GM21528 (cell line): ENCODE measurements around the gene VGLL2.

Source experiments
- ATAC-seq: cut with Tn5 transposase; IDR thresholded peaks from one replicate; pipeline ENCODE4 v1.9.1; 2021; ENCODE audit warnings: mild to moderate bottlenecking, moderate library complexity; ENCODE audit not compliant: unreplicated experiment, low FRiP score

The VGLL2 gene

GRCh38 chr6:117268924-117269323 lies 3.6 kb downstream of the VGLL2 start:
- no peak for ATAC-seq

DNA sequence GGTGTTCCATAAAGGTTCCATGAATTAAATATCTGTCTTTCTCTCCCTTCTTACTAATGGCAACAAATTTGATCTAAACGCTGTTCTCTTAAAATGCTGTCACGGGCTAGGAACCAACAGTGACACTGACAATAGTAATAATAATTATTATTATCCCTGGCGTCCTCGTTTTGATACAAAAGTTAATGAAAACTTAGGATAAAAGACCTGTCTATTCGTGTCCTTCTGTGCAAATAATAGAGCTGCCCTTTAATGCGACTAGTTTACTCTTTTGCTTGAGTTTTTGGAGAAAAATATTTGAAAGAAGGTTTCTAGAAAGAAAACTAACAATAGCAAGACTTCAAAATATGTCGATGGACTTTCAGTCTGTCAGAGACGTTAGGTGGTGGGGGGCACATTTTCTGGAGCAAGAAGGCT lies 4.3 kb downstream of the VGLL2 start:
- ATAC-seq, result no peak

DNA sequence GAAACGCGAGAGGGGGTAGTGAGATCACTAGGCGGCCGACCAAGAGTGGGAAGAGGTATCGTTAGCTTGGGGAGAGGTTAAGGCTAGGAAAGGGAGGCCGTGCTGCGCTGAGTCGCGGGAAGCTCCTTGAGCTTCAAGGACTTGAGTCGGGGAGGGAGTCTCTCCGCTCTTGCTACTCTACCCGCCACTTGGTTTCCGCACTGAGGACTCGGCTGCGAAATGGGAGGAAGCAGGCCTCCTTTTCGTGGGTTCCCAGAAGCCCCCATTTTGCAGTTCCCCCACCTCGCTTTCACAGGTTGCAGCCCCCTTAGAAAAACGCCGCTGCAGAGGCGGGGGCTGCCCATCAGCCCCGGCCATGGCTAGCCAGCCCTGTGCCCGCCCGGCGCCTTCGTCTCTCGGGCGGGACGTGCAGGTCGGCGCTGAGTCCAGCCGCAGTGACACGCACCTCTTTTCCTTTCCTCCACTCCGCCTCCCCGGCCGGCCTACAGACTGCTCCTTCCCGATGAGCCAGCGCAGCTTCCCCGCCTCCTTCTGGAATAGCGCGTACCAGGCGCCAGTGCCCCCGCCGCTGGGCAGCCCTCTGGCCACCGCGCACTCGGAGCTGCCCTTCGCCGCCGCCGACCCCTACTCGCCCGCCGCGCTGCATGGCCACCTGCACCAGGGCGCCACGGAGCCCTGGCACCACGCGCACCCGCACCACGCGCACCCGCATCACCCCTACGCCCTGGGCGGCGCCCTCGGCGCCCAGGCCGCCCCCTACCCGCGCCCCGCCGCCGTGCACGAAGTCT lies 4.9 kb downstream of the VGLL2 start:
- ATAC-seq, result no peak

DNA sequence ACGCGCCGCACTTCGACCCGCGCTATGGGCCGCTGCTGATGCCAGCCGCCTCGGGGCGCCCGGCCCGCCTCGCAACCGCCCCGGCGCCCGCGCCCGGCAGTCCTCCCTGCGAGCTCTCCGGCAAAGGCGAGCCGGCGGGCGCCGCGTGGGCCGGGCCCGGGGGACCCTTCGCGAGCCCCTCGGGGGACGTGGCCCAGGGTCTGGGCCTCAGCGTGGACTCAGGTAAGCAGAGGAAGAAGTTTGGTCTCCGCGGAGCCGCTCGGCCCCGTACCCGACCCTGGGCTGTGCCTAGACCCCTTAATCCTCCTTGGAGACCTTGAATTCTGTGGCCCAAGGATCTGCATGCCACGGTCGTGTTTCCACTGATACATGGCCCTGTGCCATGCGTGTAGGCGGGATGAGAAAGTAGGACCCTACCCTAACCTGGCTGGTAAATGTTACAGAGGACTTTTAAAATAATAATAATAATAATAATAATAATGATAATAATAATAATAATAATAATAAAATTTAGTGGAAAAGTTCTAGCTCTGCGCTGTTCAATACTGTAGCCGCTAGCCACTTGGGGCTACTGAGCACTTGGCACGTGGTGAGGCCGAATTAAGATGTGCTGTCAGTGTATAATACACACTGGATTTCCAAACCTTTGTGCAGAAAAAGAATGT lies 5.6 kb downstream of the VGLL2 start:
- no peak for ATAC-seq

DNA sequence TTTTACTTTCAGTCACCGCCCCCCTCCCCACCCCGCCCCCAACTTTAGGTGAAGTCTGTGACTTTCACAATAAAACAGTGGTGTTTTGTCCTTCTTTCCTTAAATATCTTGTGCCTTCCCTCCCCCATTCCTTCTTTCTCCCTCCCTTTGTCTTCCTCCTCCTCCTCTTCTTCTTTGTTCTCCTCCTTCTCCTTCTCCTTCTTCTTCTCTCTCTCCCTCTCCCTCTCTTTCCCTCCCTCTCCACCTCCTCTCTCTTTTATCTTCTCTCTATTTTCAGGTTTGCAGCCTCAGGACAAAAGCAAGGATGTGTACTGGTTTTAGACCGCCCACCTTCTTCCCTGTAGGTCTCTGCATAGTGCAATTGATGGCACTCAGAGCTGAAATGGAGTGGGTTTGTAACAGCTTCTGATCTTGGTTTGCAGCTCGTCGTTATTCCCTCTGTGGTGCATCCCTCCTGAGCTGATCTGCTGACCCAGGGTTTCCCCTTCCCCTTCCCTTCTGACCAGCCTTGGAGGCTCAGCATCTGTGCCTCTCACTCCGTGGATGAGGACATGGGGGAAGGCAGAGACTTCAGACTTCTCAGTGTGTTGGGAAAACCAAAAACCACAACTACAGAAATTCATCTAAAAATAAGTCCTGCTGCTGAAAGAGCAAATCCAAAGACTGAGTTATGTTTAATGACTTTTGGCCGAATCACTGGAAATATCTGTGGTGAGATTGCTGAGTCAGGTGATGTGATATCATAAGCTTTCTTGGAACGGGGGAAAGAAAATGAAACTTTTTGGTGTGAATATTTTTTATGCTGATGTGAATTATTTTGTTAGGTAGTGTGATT lies 6.9 kb downstream of the VGLL2 start:
- no peak for ATAC-seq

- no peak for ATAC-seq
Measured at GRCh38 chr6:117272891-117273290, 7.5 kb downstream of the VGLL2 start.

DNA sequence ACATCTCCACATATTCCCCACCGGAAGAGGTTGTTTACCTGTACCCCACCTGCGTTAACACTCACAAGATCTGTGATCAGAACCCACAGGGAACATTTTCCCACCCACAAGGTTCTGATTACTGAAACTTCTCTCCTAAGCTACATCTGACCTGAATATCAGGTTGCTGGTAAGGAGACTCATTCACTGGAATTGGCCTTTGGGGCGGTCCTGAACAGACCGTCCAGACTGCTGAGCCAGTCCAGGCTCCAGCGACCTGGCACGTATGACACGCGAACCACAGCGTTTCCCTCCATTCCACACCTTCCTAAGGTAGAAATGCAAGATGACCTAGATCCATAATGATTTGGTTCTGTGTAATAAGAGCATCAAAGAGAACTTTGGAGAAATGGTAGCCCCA lies 9.8 kb downstream of the VGLL2 start:
- ATAC-seq, result no peak

GRCh38 chr6:117275711-117276110 lies 10.4 kb downstream of the VGLL2 start:
- ATAC-seq, result no peak

GRCh38 chr6:117276778-117277316 lies 11.5 kb downstream of the VGLL2 start:
- ATAC-seq, result no peak

GRCh38 chr6:117280922-117281321 lies 15.6 kb downstream of the VGLL2 start:
- no peak for ATAC-seq

- no peak for ATAC-seq
Measured at GRCh38 chr6:117288083-117288715, 22.8 kb downstream of the VGLL2 start.

GRCh38 chr6:117290173-117290846 lies 25.0 kb downstream of the VGLL2 start:
- ATAC-seq, result no peak

- ATAC-seq, result no peak
Measured at GRCh38 chr6:117298941-117299340, 33.6 kb downstream of the VGLL2 start.

- ATAC-seq, result no peak
Measured at GRCh38 chr6:117303323-117303722, 38.0 kb downstream of the VGLL2 start.

GRCh38 chr6:117304446-117304845 lies 39.1 kb downstream of the VGLL2 start:
- ATAC-seq, result no peak

- ATAC-seq, result no peak
Measured at GRCh38 chr6:117306227-117306790, 41.0 kb downstream of the VGLL2 start.

DNA sequence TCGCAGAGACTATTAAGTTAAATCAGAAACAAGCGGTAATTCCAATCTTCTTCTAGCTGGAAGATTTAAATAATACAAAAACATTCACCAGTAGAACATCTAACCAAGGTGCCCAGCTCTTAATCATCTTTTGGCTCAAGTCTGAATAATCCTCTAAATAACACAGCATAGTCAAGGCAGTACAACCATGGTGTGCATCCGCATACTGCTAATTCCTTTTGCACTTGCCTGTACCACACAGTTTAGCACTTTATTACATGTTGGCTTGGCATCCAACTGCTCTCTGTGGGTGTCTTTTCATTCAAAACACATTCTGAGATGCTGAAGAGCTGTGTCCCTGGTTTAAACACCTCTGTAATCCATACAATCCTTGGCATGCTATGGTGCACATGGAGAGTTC lies 42.3 kb downstream of the VGLL2 start:
- no peak for ATAC-seq

DNA sequence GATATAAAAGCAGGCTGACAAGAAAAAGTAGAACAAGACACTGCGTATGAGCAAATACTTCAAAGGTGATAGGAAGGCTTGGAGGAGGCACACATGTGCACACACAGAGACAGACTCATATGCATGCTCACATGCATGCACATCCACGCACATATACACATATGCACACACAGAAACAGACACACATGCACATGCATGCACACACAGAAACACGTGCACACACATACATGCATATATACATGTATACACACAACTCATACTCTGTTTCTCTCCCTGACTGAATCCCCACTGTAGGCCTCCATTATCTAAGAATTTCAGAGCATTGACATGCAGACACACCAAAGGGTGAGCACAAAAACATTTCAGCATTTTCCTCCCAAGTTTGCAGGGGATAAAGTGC lies 43.7 kb downstream of the VGLL2 start:
- ATAC-seq, result no peak

- no peak for ATAC-seq
Measured at GRCh38 chr6:117309611-117310010, 44.3 kb downstream of the VGLL2 start.

DNA sequence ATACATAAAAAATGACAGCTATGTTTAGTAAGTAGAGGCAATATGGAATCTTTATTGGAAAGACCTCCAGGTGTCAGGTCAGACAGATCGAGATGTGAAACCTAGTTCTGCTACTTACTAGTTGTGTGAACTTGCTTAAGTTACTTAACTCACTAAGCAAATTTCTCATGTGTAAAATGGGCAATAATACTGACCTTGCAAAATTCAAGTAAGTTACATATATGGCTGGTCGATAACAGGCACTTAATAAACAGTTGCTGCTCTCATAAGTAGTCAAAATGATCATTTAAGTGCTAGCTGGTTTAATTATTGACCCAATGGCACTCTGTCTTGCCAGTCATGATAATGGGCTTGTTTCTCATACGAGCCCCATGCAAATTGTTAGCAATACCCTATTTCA lies 46.0 kb downstream of the VGLL2 start:
- no peak for ATAC-seq
